Islet of Langerhans (tissue), 1 donor: Measurements from ENCODE around the gene ICA1L.

Source experiments
- FAIRE-seq: peaks from one replicate; lab custom pipeline; 2011; peaks lifted over from hg19 to GRCh38; lab: Jason Lieb, UNC

The ICA1L gene

GRCh38 chr2:202736826-202737225 lies 134.7 kb downstream of the ICA1L start:
- FAIRE-seq = no peak

GRCh38 chr2:202726070-202726469 lies 145.5 kb downstream of the ICA1L start:
- peak; percentile 45 for FAIRE-seq

DNA sequence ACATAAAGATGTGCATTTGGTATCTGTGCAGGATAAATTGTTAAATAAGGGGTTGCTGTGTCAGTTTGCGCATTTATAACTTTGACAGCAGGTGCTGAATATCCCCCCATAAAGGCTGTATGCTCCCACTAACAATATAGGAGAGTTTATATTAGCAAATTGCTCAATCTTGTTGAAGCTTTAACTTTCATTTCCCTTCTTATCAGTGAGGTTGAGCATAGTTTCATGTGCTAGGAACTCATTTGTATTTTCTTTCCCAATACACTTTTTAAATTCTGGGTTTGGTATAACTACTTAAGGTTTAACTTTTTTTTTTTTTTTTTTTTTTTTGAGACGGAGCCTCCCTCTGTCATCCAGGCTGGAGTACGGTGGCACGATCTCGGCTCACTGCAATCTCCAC lies 147.8 kb downstream of the ICA1L start:
- no peak for FAIRE-seq
